ENCODE results near the gene NISCH.

NISCH gene

GRCh38 chr3:52493232-52494017 lies 38.0 kb downstream of the NISCH start:
- no peak for DNase-seq

- no peak for DNase-seq
Observed at GRCh38 chr3:52494445-52494844, 39.0 kb downstream of the NISCH start.

- no peak for DNase-seq
Observed at GRCh38 chr3:52494886-52495495, 39.6 kb downstream of the NISCH start, which contains the start of gene STAB1. STAB1 (plus strand) TSS chr3:52495338; CDS start chr3:52495414, 76 bp downstream.

- DNase-seq = peak in 1 of 2 donors; percentile 28
Observed at GRCh38 chr3:52495777-52496602, 40.6 kb downstream of the NISCH start.

- peak; percentile 29 to 60 for DNase-seq
Observed at GRCh38 chr3:52498137-52499054, 43.0 kb downstream of the NISCH start.

GRCh38 chr3:52501046-52501445 lies 45.6 kb downstream of the NISCH start:
- DNase-seq = no peak

GRCh38 chr3:52502001-52502400 lies 46.6 kb downstream of the NISCH start:
- no peak for DNase-seq

GRCh38 chr3:52502808-52503350 lies 47.5 kb downstream of the NISCH start:
- no peak for DNase-seq

GRCh38 chr3:52503788-52504424 lies 48.5 kb downstream of the NISCH start:
- no peak for DNase-seq

- DNase-seq = no peak
Observed at GRCh38 chr3:52504977-52505376, 49.6 kb downstream of the NISCH start.

- DNase-seq = no peak
Observed at GRCh38 chr3:52506266-52506966, 51.0 kb downstream of the NISCH start.

GRCh38 chr3:52507359-52507758 lies 52.0 kb downstream of the NISCH start:
- DNase-seq = no peak

GRCh38 chr3:52509753-52510328 lies 54.4 kb downstream of the NISCH start:
- DNase-seq = no peak

GRCh38 chr3:52511509-52511908 lies 56.1 kb downstream of the NISCH start:
- DNase-seq = no peak

GRCh38 chr3:52512105-52512504 lies 56.7 kb downstream of the NISCH start:
- no peak for DNase-seq

GRCh38 chr3:52512727-52513126 lies 57.3 kb downstream of the NISCH start:
- DNase-seq = no peak

GRCh38 chr3:52513281-52513680 lies 57.9 kb downstream of the NISCH start:
- DNase-seq = no peak

- DNase-seq = no peak
Observed at GRCh38 chr3:52514576-52514975, 59.2 kb downstream of the NISCH start.

GRCh38 chr3:52515192-52515591 lies 59.8 kb downstream of the NISCH start:
- DNase-seq = no peak

GRCh38 chr3:52516509-52517195 lies 61.2 kb downstream of the NISCH start:
- no peak for DNase-seq
